Choroid plexus epithelial cell (primary cell): ENCODE data around the gene OR14A16.

Experiments
- DNase-seq: peaks from one replicate; pipeline ENCODE4 v3.0.0-alpha.2; 2010; ENCODE audit warnings: low read depth
- H3K4me3 ChIP-seq: 2 replicates; pipeline ENCODE4 v1.5.1; 2011; ENCODE audit warnings: low read depth, mild to moderate bottlenecking, control low read depth, low read length, moderate library complexity
- CTCF ChIP-seq: conservative IDR thresholded peaks from 2 replicates; pipeline ENCODE4 v1.5.1; 2011; ENCODE audit warnings: low read depth, mild to moderate bottlenecking, control low read depth, inconsistent platforms, low read length, moderate library complexity

The OR14A16 gene

GRCh38 chr1:247797518-247797917 is 26.4 kb downstream of the OR14A16 start:
- H3K4me3 ChIP-seq: no peak overlapping the region
- TF ChIP-seq CTCF: no peak
- no peak for DNase-seq

- H3K4me3 ChIP-seq: no peak overlapping the region
- no peak for TF ChIP-seq CTCF
- no peak for DNase-seq
These were observed 54.3 kb downstream of the OR14A16 start for GRCh38 chr1:247769603-247770002.
